Fibroblast of the conjunctiva (primary cell): ENCODE results near the gene CDYL.

Experiments used
- DNase-seq: peaks from one replicate; pipeline ENCODE4 v3.0.0-alpha.2; 2010; ENCODE audit warnings: low read depth

CDYL gene

GRCh38 chr6:4884646-4885340 lies 108.6 kb downstream of the CDYL start:
- DNase-seq: no peak

- DNase-seq: no peak
These were observed 109.2 kb downstream of the CDYL start for GRCh38 chr6:4885341-4885933.

GRCh38 chr6:4888841-4889240 lies 112.6 kb downstream of the CDYL start:
- no peak for DNase-seq

- no peak for DNase-seq
These were observed 113.5 kb downstream of the CDYL start for GRCh38 chr6:4889701-4890100.

- no peak for DNase-seq
These were observed 114.0 kb downstream of the CDYL start for GRCh38 chr6:4890191-4890590.

GRCh38 chr6:4890627-4891026 lies 114.4 kb downstream of the CDYL start:
- no peak for DNase-seq

- no peak for DNase-seq
These were observed 114.9 kb downstream of the CDYL start for GRCh38 chr6:4891141-4891540.

GRCh38 chr6:4892785-4893485 lies 116.7 kb downstream of the CDYL start:
- DNase-seq: no peak

GRCh38 chr6:4894049-4894448 lies 117.8 kb downstream of the CDYL start:
- DNase-seq: no peak

- DNase-seq: no peak
These were observed 119.8 kb downstream of the CDYL start for GRCh38 chr6:4895971-4896370.

- DNase-seq: no peak
These were observed 120.2 kb downstream of the CDYL start for GRCh38 chr6:4896401-4896800.

- DNase-seq: no peak
These were observed 123.2 kb downstream of the CDYL start for GRCh38 chr6:4899249-4900034.

GRCh38 chr6:4901386-4902061 lies 125.3 kb downstream of the CDYL start:
- DNase-seq: no peak

- DNase-seq: no peak
These were observed 126.2 kb downstream of the CDYL start for GRCh38 chr6:4902363-4902762.

- no peak for DNase-seq
These were observed 126.9 kb downstream of the CDYL start for GRCh38 chr6:4903121-4903520.

- DNase-seq: no peak
These were observed 127.7 kb downstream of the CDYL start for GRCh38 chr6:4903751-4904370.

- DNase-seq: no peak
These were observed 128.3 kb downstream of the CDYL start for GRCh38 chr6:4904461-4905025.

- DNase-seq: no peak
These were observed 129.6 kb downstream of the CDYL start for GRCh38 chr6:4905826-4906225.

GRCh38 chr6:4906293-4907276 lies 130.4 kb downstream of the CDYL start:
- no peak for DNase-seq

- DNase-seq: no peak
These were observed 131.4 kb downstream of the CDYL start for GRCh38 chr6:4907602-4908001.
